GM19035 (cell line): Measurements from ENCODE around the gene RCAN3.
"Not testable (repeated sequence)": the region's sequence is repeated elsewhere in the genome, so short reads cannot be mapped to it uniquely, and the experiment has no call there.

Experiments
- ATAC-seq: cut with Tn5 transposase; IDR thresholded peaks from one replicate; pipeline ENCODE4 v1.9.1; 2021; ENCODE audit not compliant: unreplicated experiment

Gene RCAN3

GRCh38 chr1:24502709-24503058 lies at the start of gene RCAN3:
Gene RCAN3 (plus strand): TSS chr1:24502836. CDS start chr1:24514373, 11,537 bp downstream.
- peak; percentile 73 for ATAC-seq

GRCh38 chr1:24452922-24453485 lies 49.6 kb upstream of the RCAN3 start:
- no peak for ATAC-seq

GRCh38 chr1:24454673-24455072 lies 48.0 kb upstream of the RCAN3 start:
- no peak for ATAC-seq

DNA sequence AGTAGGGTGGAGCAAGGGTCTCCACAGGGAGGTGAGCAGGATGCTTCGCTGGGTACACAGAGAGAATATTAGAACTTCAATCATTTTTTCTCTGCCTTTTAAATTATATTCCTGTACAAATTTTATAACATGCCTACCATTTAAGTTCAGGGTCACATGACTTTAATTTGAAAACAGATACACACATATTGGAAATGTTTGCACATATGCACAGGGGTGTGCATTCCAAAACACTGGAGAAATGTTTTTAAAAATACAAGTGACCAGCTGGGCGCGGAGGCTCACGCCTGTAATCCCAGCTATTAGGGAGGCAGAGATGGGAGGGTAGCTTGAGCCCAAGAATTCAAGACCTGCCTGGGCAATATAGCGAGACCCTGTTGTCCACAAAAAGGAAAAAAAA lies 47.4 kb upstream of the RCAN3 start:
- ATAC-seq = no peak

GRCh38 chr1:24457866-24458265 lies 44.8 kb upstream of the RCAN3 start:
- no peak for ATAC-seq

DNA sequence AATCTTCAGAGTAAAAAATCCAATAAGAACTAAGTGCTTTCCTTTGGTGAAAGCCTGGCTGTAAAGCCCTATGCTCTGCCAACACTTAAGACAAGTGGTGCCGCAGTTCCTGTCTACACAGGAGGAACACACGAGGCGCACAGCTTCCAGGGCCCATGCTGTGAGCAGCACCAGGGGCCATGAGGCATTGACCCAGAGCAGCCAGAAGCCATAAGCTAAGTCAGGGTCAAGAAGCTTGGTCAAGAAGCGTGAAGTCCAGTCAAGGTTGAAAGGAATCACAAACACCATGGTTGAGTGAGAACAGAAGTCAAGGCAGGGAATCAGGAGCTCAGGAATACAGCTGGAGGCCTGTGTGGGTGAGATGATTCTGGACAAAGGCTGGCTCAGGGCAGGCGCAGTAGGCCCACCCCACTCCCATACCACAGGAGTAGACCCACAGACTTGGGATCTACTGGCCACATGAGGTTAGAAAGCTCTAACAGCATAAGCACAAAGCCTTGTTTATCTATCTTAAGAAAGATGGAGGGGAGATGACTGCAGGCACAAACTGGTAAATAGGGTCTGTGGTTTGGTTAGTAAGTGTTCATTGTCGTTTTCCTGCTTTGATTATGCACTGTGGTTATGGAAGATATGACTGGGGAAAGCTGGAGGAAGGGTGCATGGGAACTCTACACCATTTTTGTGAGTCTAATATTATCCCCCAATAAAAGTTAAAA lies 42.9 kb upstream of the RCAN3 start:
- no peak for ATAC-seq

DNA sequence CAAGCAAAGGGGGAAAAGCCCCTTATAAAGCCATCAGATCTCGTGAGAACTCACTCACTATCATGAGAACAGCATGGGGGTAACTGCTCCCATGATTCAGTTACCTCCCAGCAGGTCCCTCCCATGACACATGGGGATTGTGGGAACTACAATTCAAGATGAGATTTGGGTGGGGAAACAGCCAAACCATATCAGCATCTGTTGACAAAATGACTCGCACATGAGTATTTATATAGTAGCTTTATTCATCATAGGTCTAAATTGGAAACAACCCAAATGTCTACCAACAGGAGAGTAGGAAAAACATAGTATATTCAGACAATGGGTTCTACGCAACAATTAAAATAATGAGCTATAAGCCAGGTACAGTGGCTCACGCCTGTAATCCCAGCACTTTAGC lies 40.5 kb upstream of the RCAN3 start:
- ATAC-seq = not testable (repeated sequence)

GRCh38 chr1:24463776-24464735 lies 38.6 kb upstream of the RCAN3 start:
- no peak for ATAC-seq

DNA sequence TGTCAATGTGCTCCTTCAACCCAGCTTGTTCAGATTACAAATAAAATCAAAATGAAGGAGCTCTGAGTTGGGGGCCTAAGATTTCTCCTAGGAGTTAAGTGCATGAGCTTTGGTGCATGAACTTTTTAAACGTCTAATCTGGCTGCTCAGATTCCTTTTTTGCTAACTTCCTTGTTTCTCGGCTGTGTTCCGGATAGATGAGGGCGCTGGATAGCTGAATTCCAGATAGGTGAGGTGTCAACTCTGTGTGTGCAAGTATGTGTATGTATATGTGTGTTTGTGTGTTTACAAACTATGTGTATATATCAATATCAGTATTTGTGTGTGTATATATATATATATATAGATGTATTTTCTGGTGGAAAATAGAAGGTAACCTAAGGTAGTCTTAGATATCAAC lies 37.5 kb upstream of the RCAN3 start:
- no peak for ATAC-seq

DNA sequence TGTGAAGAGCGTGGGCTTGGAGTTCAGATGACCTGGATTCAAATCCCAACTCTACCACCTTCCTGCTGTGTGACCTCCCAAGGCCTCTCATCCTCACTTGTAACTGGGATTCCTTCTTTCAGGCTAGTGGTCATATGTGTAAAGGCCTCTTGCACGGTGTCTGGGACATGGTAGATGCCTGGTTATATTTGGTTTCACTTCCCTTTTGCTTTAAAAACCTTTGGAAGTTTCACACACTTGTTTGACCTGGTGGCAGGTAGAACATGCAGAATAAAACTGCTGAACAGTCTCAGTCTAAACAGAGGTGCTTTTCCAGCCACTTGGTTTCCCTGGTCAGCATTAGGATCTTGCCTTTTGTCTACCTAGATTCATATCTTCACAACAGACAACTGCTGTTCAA lies 37.0 kb upstream of the RCAN3 start:
- no peak for ATAC-seq

GRCh38 chr1:24468685-24469316 lies 33.8 kb upstream of the RCAN3 start:
- ATAC-seq = no peak

DNA sequence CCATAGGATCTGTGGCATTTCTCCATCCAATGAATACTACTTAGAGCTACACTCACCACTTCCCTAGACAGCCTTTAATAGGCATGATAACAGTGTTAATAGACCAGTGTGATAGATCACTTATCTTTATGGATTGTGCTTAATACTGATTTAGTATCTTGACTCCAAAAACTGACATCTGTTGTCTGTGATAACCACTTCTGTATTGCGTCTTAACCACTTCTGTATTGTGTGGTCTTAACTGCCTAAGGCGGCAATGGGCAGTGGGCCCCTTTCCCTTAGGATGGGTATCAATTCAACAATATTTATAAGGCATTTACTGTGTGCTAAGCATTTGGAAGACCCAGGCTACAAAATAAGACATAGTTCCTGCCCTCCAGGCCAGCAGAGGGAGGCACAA lies 32.0 kb upstream of the RCAN3 start:
- ATAC-seq = no peak

DNA sequence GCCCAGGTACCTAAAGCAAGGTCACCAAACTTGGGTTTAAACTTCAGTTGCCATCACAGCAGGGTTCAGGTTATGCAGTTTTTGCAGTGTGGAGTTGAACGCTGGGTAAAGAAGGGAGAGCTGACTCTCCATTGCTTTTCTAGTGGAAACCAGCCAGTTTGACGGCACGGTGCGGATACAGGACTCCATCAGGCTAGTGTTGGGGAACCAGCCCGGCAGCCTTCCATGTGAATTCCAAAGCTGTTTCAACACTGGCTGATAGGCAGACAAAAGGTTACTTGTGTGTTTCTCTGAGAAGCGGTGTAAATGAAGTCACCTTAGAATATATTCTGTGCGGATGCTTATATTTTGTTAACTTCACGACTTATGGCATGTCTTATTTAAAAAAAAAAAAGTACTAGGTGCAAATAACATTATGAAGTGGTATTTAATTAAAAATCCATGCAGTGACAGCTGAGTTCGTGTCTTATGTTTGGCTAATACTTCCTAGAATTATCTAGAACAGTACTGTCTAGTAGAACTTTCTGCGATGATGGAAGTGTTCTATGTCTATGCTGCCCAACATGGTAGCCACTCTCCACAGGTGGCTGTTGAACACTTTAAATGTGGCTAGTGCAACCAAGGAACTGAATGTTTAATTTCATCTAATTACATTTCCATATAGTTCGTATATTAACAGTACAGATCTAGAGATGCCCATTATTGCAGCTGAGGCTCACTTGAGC lies 29.9 kb upstream of the RCAN3 start:
- ATAC-seq = no peak

GRCh38 chr1:24474193-24474592 lies 28.4 kb upstream of the RCAN3 start:
- ATAC-seq = no peak

DNA sequence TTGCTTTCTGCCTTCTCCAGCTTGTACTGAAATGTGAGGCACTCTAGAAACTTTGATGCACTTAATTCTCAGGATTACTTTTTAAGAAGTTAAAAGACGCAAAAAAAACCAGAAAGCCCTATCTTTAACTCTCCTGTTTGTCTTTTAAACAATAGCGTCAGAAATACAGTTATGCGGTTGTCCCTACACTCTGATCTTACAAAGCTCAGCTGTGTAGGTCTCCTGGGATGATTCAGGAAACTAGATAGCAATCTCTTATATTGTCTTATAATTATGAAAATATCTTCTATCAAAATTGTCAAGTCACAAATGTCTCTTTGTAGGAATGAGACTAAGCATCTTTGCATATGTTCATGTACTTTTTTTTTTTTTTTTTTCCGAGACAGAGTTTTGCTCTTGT lies 26.9 kb upstream of the RCAN3 start:
- ATAC-seq = no peak

GRCh38 chr1:24476571-24476970 lies 26.1 kb upstream of the RCAN3 start:
- no peak for ATAC-seq

DNA sequence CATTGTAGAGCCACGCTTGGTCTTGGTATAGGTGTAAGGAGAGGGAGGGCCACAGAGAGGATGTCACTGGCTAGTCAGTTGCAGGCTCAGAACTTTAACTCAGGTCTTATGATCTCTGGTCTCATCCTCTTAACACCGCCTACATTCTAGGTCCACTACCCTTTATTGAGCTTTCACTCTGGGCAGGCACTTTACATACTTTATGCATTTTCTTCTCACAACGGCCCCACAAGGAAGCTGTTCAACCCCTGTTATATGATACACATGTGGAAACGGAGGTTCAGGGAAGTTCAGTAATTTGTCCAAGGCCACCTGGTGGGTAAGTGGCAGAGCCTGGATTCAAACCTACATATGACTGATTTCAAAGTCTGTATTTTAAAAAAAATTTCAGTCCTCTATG lies 25.3 kb upstream of the RCAN3 start:
- no peak for ATAC-seq

GRCh38 chr1:24481101-24481500 lies 21.5 kb upstream of the RCAN3 start:
- ATAC-seq = no peak

- ATAC-seq = no peak
These were observed 20.6 kb upstream of the RCAN3 start for GRCh38 chr1:24481843-24482610.

DNA sequence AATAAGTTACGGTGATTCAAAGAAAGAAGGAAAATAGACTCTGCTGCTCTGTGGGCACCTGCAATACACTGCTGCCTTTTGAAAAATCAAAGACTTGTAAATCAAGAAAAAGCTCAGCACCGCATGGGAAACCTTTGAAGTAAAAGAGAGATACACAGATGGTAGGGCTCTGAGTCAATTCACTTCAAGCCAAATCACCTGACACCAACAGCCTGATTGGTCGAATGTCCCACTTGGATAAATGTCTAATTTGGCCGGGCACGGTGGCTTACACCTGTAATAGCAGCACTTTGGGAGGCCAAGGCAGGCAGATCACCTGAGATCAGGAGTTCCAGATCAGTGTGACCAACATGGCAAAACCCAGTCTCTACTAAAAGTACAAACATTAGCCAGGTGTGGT lies 19.2 kb upstream of the RCAN3 start:
- ATAC-seq = no peak
